Measurements from ENCODE around the gene FAM53B. TPM values are rescaled to one million over a fixed set of nuclear protein-coding genes. Genes with fewer than 3 reads are reported as not detected.

Gene FAM53B
- total RNA-seq, 2 experiments from 2014 or later = 15.1 to 18.0 TPM

- H3K27ac Mint-ChIP-seq = peak overlapping the region; percentile 88
- H3K27me3 Mint-ChIP-seq = no peaks in the 10 kb centered on the region
- TF ChIP-seq, protein P1, sequence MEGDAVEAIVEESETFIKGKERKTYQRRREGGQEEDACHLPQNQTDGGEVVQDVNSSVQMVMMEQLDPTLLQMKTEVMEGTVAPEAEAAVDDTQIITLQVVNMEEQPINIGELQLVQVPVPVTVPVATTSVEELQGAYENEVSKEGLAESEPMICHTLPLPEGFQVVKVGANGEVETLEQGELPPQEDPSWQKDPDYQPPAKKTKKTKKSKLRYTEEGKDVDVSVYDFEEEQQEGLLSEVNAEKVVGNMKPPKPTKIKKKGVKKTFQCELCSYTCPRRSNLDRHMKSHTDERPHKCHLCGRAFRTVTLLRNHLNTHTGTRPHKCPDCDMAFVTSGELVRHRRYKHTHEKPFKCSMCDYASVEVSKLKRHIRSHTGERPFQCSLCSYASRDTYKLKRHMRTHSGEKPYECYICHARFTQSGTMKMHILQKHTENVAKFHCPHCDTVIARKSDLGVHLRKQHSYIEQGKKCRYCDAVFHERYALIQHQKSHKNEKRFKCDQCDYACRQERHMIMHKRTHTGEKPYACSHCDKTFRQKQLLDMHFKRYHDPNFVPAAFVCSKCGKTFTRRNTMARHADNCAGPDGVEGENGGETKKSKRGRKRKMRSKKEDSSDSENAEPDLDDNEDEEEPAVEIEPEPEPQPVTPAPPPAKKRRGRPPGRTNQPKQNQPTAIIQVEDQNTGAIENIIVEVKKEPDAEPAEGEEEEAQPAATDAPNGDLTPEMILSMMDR (IDR thresholded peaks at IDR 0.05) = no peak
- ATAC-seq = peak; percentile 35
- H3K4me3 Mint-ChIP-seq = no peak overlapping the region
- H3K36me3 Mint-ChIP-seq (ENCODE audit: low read depth) = peaks cover 6% of the 10 kb centered on the region
- intact Hi-C loops (cut with micrococcal nuclease) = loop anchor here (5.0 to 10.0 kb wide), 2 partner anchors 76 to 94 kb away; partner anchors contain the start of gene FAM53B
- H3K4me1 Mint-ChIP-seq (ENCODE audit: low read depth) = peaks cover 82% of the 10 kb centered on the region
- ChIA-PET POLR2A (interaction anchor here (0.8 to 5.5 kb wide), 8 partner anchors 10 to 97 kb away, joined by 3 to 29 read pairs (median 3); no protein-coding TSS in a partner anchor), CTCF (interaction anchor here (0.7 to 5.2 kb wide), 15 partner anchors 10 to 97 kb away, joined by 3 to 52 read pairs (median 6); no protein-coding TSS in a partner anchor)
- H3K9me3 Mint-ChIP-seq = no peaks in the 10 kb centered on the region
- DNase-seq = peak; percentile 75
Measured at GRCh38 chr10:124648738-124649137, 95.4 kb downstream of the FAM53B start.

GRCh38 chr10:124648131-124648475 lies 96.1 kb downstream of the FAM53B start:
- ATAC-seq (no peak), DNase-seq (no peak)
- Mint-ChIP-seq H3K36me3 (ENCODE audit: low read depth) (peaks cover 6% of the 10 kb centered on the region), H3K4me3 (peak overlapping the region; percentile 33), H3K9me3 (no peaks in the 10 kb centered on the region), H3K4me1 (ENCODE audit: low read depth) (peaks cover 81% of the 10 kb centered on the region), H3K27ac (peak overlapping the region; percentile 88), H3K27me3 (no peaks in the 10 kb centered on the region)
- CTCF ChIA-PET = interaction anchor here (1.1 to 5.2 kb wide), 14 partner anchors 11 to 97 kb away, joined by 3 to 52 read pairs (median 7); no protein-coding TSS in a partner anchor
- TF ChIP-seq, protein P1 (IDR thresholded peaks at IDR 0.05) = no peak
- POLR2A ChIA-PET = interaction anchor here (0.9 to 5.5 kb wide), 8 partner anchors 9 to 113 kb away, joined by 3 to 29 read pairs (median 3); no protein-coding TSS in a partner anchor
- intact Hi-C loops (cut with micrococcal nuclease) = loop anchor here (5.0 to 10.0 kb wide), 2 partner anchors 77 to 94 kb away; partner anchors contain the start of gene FAM53B

GRCh38 chr10:124647421-124648130 lies 96.6 kb downstream of the FAM53B start:
- ChIA-PET POLR2A (interaction anchor here (0.6 to 5.5 kb wide), 9 partner anchors 9 to 112 kb away, joined by 3 to 29 read pairs (median 3); no protein-coding TSS in a partner anchor), CTCF (interaction anchor here (0.8 to 5.2 kb wide), 12 partner anchors 11 to 93 kb away, joined by 3 to 52 read pairs (median 6); no protein-coding TSS in a partner anchor)
- intact Hi-C loops (cut with micrococcal nuclease) = loop anchor here (5.0 to 10.0 kb wide), 2 partner anchors 77 to 95 kb away; partner anchors contain the start of gene FAM53B
- Mint-ChIP-seq H3K4me3 (peak overlapping the region; percentile 33), H3K36me3 (ENCODE audit: low read depth) (peaks cover 9% of the 10 kb centered on the region), H3K27ac (peak overlapping the region; percentile 88), H3K27me3 (no peaks in the 10 kb centered on the region), H3K9me3 (no peaks in the 10 kb centered on the region), H3K4me1 (ENCODE audit: low read depth) (peaks cover 81% of the 10 kb centered on the region)
- peak; percentile 70 for ATAC-seq
- TF ChIP-seq, protein P1 (IDR thresholded peaks at IDR 0.05) = peak; percentile 31
- peak; percentile 83 for DNase-seq

DNA sequence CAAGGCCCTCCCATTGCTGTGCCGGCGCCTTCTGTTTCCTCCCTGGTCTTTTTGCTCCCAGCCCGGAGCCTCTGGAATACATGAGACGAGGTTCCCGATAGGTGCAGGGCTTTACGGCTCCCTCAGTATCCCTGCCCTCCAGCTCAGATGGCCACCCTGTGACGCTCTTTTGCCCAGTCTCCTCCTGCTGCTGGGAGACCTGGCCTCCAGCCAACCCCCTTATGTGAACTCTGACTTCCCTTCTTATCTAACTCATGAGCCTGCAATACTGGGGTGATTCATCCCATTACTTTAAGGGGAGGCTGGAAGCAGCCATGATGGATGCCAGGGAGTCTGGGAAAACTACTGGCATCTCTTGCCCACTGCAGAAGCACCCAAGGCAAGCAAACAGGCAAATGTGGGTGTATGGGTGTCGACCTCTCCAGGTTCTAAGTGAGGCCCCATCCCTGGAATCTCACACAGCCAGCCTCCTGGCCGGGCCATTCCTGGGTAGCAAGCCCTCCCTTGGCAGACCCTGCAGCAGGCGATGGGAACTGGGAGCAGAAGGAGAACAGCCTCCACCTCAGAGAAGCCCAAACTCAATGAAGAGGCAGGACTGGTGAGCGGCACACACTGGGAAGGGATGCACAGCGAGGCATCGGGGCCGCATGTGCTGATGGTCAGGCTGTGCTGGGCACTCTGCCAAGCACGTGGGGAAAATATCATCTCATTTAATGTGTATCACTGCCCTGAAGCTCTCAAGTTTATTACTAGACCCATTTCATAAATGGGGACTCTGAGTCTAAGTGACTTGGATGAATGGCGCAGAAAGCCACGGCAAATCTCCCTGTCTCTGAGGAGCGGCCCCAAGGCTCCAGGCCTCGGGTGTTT lies 97.5 kb downstream of the FAM53B start:
- ChIA-PET CTCF (interaction anchor here (0.8 to 5.4 kb wide), 13 partner anchors 10 to 95 kb away, joined by 3 to 52 read pairs (median 4); no protein-coding TSS in a partner anchor), POLR2A (interaction anchor here (1.0 to 5.5 kb wide), 6 partner anchors 8 to 95 kb away, joined by 3 to 29 read pairs (median 4); no protein-coding TSS in a partner anchor)
- intact Hi-C loops (cut with micrococcal nuclease) = loop anchor here (5.0 to 10.0 kb wide), 2 partner anchors 78 to 96 kb away; partner anchors contain the start of gene FAM53B
- ATAC-seq (no peak), DNase-seq (no peak)
- Mint-ChIP-seq H3K27ac (peak overlapping the region; percentile 88), H3K4me3 (no peak overlapping the region), H3K36me3 (ENCODE audit: low read depth) (peaks cover 9% of the 10 kb centered on the region), H3K27me3 (no peaks in the 10 kb centered on the region), H3K9me3 (no peaks in the 10 kb centered on the region), H3K4me1 (ENCODE audit: low read depth) (peaks cover 83% of the 10 kb centered on the region)
- TF ChIP-seq, protein P1 (IDR thresholded peaks at IDR 0.05) = no peak
